CD4-positive, alpha-beta T cell treated with Interleukin-2 at 100 ng/mL for 4 hours (primary cell): Measurements from ENCODE around the gene CANX.

ENCODE experiments used
- DNase-seq: peaks from one replicate; pipeline ENCODE4 v3.0.0-alpha.2; 2020; ENCODE audit warnings: low spot score

Gene CANX

DNA sequence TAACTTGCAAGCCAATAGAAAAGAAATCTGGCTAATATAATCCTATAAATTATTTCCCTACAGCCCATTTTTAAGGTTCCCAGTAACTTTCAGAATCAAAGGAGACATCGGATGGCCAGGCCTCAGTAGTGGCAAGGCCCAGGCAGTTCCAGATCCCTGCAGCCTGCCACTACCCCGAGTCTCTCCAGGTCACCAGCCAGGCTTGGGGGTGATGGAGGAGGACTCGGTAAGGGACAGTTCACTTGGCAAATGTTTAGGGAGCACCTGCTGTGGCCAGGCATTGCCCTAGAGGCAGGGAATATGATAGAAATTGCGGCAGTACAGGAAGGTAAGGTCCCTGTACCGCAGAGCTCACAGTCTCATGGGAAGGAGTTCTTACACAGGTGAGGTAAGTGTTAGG lies 79.8 kb downstream of the CANX start:
- no peak for DNase-seq

DNA sequence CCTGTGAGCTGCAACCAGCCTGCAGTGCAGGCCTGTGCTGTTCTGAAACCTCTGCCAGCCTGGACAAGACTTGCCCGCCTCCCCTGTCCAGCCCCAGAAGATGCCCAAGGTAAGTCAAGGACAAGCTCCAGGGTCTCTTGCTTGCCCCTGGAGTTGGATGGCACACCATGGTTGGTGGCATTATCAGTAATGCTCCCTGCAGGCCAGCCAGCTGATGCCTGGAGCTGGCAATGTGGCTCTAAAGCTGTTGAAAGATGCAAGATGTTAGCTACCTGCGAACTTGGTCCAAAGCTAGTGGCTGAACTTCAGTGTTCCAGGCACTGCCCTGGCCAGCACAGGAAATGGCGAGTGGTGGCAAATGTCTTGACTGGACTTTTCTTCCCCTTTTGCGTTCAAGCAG lies 81.1 kb downstream of the CANX start:
- no peak for DNase-seq

DNA sequence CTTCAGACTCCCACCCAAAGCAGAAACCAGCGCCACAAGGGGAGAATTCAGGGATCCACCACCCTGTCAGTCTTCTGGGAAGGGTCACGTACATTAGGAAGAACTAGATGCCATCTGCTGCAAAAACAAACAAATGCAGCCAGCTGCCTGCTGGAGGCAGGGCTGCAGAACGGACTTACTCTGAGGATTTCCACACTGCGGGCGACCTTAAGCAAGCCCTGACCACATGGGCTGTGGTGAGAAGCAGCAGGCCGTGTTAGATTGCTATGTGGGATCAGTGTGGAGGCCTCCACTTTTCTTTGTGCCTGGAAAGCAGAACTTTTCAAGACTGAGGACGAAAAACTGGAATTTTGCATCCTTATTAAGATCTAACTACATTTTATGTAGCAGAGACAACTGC lies 81.6 kb downstream of the CANX start:
- no peak for DNase-seq
